ENCODE measurements around the gene FHIT. TPM values are rescaled to one million over a fixed set of nuclear protein-coding genes. Genes with fewer than 3 reads are reported as not detected.

The FHIT gene
- total RNA-seq, 4 donors from 2014 or later, result 7.5 to 20.1 (median 13.5) TPM

DNA sequence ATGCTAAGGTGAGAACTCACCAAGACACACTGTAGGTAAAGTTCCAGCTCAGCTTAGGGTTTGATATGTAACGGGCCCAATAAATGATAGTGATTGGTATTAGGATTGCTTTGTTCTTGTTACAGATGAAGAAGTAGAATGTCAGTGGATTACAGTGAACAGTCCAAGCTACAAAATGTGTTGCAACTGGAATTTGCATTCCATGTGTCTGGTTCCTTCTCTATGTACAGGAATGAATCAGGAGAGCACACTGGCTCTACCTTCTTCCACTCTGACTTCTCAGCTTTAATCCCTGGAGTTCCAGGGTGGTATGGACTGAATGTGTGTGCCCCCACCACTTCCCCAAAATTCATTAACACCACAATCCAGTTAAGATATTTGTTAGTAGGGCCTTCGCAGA lies 1471.0 kb downstream of the FHIT start:
- no peaks in the 10 kb centered on the region for H3K27me3 ChIP-seq
- TF ChIP-seq, protein P1, sequence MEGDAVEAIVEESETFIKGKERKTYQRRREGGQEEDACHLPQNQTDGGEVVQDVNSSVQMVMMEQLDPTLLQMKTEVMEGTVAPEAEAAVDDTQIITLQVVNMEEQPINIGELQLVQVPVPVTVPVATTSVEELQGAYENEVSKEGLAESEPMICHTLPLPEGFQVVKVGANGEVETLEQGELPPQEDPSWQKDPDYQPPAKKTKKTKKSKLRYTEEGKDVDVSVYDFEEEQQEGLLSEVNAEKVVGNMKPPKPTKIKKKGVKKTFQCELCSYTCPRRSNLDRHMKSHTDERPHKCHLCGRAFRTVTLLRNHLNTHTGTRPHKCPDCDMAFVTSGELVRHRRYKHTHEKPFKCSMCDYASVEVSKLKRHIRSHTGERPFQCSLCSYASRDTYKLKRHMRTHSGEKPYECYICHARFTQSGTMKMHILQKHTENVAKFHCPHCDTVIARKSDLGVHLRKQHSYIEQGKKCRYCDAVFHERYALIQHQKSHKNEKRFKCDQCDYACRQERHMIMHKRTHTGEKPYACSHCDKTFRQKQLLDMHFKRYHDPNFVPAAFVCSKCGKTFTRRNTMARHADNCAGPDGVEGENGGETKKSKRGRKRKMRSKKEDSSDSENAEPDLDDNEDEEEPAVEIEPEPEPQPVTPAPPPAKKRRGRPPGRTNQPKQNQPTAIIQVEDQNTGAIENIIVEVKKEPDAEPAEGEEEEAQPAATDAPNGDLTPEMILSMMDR (IDR thresholded peaks at IDR 0.05), result no peak
- TF ChIP-seq POLR2AphosphoS5 (IDR thresholded peaks at IDR 0.05) (no peak), POLR2A (IDR thresholded peaks at IDR 0.05) (no peak), EP300 (IDR thresholded peaks at IDR 0.05; ENCODE audit: low read depth) (no peak)
- intact Hi-C loops (cut with DNase I; ENCODE audit: low total_unique reads) (no loop called here), in situ Hi-C loops (cut with MboI; ENCODE audit: low pct_ligation_motif_present in 1 of 4, low pct_unique_long_range_greater_than_20kb in 1 of 4, low sequenced_read_pairs in 3 of 4) (no loop called here)
- no peak overlapping the region for H3K4me3 ChIP-seq
- WGBS, 2 donors (ENCODE audit: low coverage in 1 of 2), result 71 to 94% methylated on average over 1 to 2 of the region's 2 CpGs
- DNase-seq, result no peak
- no peak overlapping the region for H3K27ac ChIP-seq
- no peaks in the 10 kb centered on the region for H3K36me3 ChIP-seq
- no peaks in the 10 kb centered on the region for H3K4me1 ChIP-seq
- H3K9me3 ChIP-seq, result no peaks in the 10 kb centered on the region

DNA sequence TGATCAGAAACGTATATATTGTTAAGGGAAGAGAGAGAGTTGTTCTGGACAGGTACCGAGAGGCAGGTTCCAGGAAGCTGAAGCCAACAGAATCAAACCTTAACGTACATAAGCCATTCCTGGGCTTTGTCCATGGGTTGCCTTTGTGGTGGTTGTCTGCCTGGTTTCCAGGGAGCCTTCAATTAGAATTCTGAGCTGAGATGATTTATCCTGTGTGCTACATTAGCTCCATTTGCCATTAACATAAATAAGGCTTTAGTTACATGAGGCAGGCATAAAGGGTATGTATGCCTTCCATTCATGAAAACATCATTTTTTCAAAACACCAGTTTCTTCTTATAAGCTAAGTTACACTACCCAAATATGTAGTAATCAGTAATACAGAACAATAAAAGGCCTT lies 1472.0 kb downstream of the FHIT start:
- TF ChIP-seq POLR2A (IDR thresholded peaks at IDR 0.05) (no peak), POLR2AphosphoS5 (IDR thresholded peaks at IDR 0.05) (no peak), EP300 (IDR thresholded peaks at IDR 0.05; ENCODE audit: low read depth) (no peak)
- TF ChIP-seq, protein P1 (IDR thresholded peaks at IDR 0.05), result no peak
- DNase-seq, result no peak
- no peak overlapping the region for H3K27ac ChIP-seq
- intact Hi-C loops (cut with DNase I; ENCODE audit: low total_unique reads) (no loop called here), in situ Hi-C loops (cut with MboI; ENCODE audit: low pct_ligation_motif_present in 1 of 4, low pct_unique_long_range_greater_than_20kb in 1 of 4, low sequenced_read_pairs in 3 of 4) (no loop called here)
- 94% methylated on average over 3 of the region's 3 CpGs; no CpG with 5 or more reads in 1 of the 2 donors for WGBS, 2 donors (ENCODE audit: low coverage in 1 of 2)
- H3K36me3 ChIP-seq, result no peaks in the 10 kb centered on the region
- H3K4me1 ChIP-seq, result no peaks in the 10 kb centered on the region
- H3K9me3 ChIP-seq, result no peaks in the 10 kb centered on the region
- no peaks in the 10 kb centered on the region for H3K27me3 ChIP-seq
- no peak overlapping the region for H3K4me3 ChIP-seq

DNA sequence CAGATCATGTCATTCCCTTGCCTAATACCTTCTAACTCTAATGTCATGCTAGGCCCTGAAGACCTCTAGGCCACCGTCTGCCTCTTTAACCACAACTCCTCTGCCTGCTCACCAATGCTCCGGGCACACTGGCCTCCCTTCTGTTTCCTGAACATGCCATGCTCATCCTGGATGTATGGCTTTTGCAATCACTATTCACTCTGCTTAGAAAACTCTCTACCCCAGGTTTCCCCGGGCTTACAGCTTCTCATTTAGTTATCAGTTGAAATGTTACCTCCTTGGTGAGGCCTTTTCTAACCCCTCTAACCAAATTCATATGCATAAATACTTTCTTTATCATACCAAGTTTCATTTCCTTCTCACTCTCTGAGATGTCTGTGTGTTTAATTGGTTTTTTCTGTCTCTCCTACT lies 1473.6 kb downstream of the FHIT start:
- WGBS, 2 donors (ENCODE audit: low coverage in 1 of 2), result 71 to 82% methylated on average over 3 of the region's 3 CpGs
- DNase-seq, result no peak
- intact Hi-C loops (cut with DNase I; ENCODE audit: low total_unique reads) (no loop called here), in situ Hi-C loops (cut with MboI; ENCODE audit: low pct_ligation_motif_present in 1 of 4, low pct_unique_long_range_greater_than_20kb in 1 of 4, low sequenced_read_pairs in 3 of 4) (no loop called here)
- Histone ChIP-seq H3K36me3 (no peaks in the 10 kb centered on the region), H3K27me3 (no peaks in the 10 kb centered on the region), H3K4me1 (no peaks in the 10 kb centered on the region), H3K4me3 (no peak overlapping the region), H3K9me3 (no peaks in the 10 kb centered on the region), H3K27ac (no peak overlapping the region)
- TF ChIP-seq POLR2AphosphoS5 (IDR thresholded peaks at IDR 0.05), result no peak
- TF ChIP-seq, protein P1 (IDR thresholded peaks at IDR 0.05), result no peak
- no peak for TF ChIP-seq EP300 (IDR thresholded peaks at IDR 0.05; ENCODE audit: low read depth)
- TF ChIP-seq POLR2A (IDR thresholded peaks at IDR 0.05), result no peak

DNA sequence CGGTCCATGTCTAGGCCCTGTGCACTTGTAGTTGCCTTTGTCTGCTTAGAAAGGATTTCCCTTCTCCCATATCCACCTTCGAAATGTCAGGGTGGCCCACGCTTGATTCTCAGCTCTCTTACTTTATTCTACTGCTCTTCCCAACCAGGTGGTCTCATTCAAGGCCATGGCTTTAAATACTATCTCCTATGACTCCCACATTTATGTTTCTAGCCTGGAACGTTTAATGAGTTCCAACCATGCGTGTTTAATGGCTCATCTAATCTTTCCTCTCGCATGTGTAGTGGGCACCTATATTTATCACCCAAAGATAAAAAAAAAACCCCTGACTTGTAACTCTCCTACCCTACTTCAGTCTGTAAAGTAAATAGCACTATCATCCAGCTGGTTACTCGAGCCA lies 1474.2 kb downstream of the FHIT start:
- TF ChIP-seq POLR2A (IDR thresholded peaks at IDR 0.05) (no peak), EP300 (IDR thresholded peaks at IDR 0.05; ENCODE audit: low read depth) (no peak), POLR2AphosphoS5 (IDR thresholded peaks at IDR 0.05) (no peak)
- TF ChIP-seq, protein P1 (IDR thresholded peaks at IDR 0.05), result no peak
- no peak overlapping the region for H3K27ac ChIP-seq
- WGBS, 2 donors (ENCODE audit: low coverage in 1 of 2), result 83 to 87% methylated on average over 6 to 7 of the region's 7 CpGs
- H3K27me3 ChIP-seq, result no peaks in the 10 kb centered on the region
- in situ Hi-C loops (cut with MboI; ENCODE audit: low pct_ligation_motif_present in 1 of 4, low pct_unique_long_range_greater_than_20kb in 1 of 4, low sequenced_read_pairs in 3 of 4), result no loop called here
- H3K9me3 ChIP-seq, result no peaks in the 10 kb centered on the region
- no peak for DNase-seq
- no peaks in the 10 kb centered on the region for H3K4me1 ChIP-seq
- H3K4me3 ChIP-seq, result no peak overlapping the region
- intact Hi-C loops (cut with DNase I; ENCODE audit: low total_unique reads), result no loop called here
- H3K36me3 ChIP-seq, result no peaks in the 10 kb centered on the region

All from transverse colon (tissue), 4 donors.